OCI-LY1 (cell line): ENCODE results near the gene TGFB3.

ENCODE experiments used
- CTCF ChIP-seq: fragments of 200-600 bp; sonication (generic), shearing (Covaris generic); IDR thresholded peaks from 2 replicates; pipeline ENCODE4 v1.5.1; 2017; ENCODE audit warnings: mild to moderate bottlenecking, antibody characterized with exemption, low read length, moderate library complexity, mixed read lengths
- EZH2 ChIP-seq: fragments of 200-600 bp; sonication (generic), shearing (Covaris generic); IDR thresholded peaks from 2 replicates; pipeline ENCODE4 v1.8.0; 2017; ENCODE audit warnings: borderline replicate concordance, mixed run types, mild to moderate bottlenecking, antibody characterized with exemption, low read length, moderate library complexity, mixed read lengths

- TF ChIP-seq CTCF (no peak), EZH2 (no peak)
Measured at GRCh38 chr14:75967866-75968265, 13.9 kb downstream of the TGFB3 start.
